HG03342 (cell line): Measurements from ENCODE around the gene ERBB4.

Experiments
- ATAC-seq: cut with Tn5 transposase; IDR thresholded peaks from one replicate; pipeline ENCODE4 v1.9.1; 2021; ENCODE audit warnings: mild to moderate bottlenecking, moderate library complexity; ENCODE audit not compliant: unreplicated experiment

Gene ERBB4

DNA sequence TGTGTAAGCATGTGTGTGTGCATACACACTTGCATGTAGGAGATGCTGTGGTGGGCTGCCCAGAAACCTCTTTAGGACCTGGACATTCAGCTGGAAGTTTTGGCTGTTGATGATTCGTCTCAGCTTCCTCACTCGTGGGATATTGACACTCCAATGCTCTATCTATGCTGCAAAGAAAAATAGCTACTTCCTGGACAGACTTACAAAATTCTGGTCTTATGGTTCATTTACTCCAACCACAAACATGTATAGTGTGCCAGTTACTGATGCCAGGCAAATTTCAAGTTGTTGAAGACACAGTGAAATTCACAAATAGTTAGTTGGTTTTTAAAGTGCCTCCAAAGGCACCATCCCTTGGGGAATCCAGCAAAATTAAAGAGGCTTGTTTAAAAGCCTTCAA, 1099.6 kb downstream of the ERBB4 start:
- no peak for ATAC-seq

DNA sequence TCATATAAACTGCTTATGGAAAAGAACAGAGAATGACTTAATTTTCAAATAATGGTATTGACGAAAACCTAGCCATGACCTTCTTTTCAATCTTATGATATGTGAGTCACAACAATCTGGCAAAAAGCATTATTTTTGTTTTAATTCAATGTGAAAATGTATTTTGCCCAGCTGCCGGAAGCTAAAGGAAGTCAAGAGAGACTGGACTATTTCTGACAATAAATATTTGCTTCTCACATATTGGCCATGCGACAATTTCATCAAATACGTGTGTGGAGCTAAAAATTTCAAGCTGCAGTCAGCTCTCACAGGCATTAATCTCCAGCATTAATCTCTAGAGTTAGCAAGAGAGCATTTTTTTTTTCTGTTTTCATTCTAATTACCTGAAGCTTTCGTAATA, 1101.2 kb downstream of the ERBB4 start:
- no peak for ATAC-seq

DNA sequence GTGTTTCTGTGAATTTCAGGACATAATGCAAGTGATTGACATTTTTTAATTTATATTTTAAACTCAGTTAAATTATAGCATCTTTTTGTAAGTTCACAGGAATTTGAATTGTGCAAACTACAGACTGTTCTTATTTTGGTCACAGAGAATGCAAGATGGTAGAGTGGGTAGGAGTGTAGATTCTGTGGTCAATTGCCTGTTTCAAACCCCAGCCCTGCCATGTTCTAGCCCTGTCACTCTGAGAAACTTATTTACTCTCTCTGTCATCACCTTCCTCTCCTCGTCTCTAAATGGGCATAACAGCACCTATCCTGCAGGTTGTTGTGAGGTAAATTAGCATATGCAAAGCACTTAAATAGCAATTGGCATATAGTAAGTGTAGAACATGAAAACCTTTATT, 1102.4 kb downstream of the ERBB4 start:
- ATAC-seq = no peak

DNA sequence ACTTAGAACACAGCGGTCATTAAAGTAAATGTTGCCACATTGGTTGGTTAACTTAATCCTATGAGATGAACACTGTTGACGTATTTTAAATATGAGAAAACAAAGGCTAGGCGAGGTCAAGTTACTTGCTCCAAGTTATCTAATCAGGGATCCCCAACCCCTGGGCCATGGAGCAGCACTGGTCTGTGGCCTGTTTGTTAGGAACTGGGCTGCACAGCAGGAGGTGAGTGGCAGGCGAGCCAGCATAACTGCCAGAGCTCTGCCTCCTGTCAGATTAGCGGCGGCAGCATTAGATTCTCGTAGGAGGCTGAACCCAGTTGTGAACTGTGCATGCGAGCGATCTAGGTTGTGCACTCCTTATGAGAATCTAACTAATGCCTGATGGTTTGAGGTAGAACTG, 1103.3 kb downstream of the ERBB4 start:
- no peak for ATAC-seq

DNA sequence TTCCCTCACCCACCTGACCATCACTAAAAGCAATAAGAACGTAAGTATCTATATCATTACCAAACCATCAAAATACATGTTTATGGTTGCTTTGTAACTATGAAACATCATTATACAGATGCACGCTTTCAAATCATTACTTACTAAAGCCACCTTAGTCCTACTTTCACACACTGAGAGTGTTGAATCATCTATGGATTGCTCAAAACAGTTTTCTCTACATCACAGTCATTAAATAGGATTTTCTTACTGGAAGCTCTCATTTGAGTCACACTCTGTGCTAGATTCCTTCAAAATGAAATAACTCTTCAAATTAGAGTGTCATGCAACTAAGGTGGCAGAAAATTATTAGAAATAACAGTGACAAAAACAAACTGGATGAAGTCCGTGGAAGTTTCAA, 1103.8 kb downstream of the ERBB4 start:
- no peak for ATAC-seq

DNA sequence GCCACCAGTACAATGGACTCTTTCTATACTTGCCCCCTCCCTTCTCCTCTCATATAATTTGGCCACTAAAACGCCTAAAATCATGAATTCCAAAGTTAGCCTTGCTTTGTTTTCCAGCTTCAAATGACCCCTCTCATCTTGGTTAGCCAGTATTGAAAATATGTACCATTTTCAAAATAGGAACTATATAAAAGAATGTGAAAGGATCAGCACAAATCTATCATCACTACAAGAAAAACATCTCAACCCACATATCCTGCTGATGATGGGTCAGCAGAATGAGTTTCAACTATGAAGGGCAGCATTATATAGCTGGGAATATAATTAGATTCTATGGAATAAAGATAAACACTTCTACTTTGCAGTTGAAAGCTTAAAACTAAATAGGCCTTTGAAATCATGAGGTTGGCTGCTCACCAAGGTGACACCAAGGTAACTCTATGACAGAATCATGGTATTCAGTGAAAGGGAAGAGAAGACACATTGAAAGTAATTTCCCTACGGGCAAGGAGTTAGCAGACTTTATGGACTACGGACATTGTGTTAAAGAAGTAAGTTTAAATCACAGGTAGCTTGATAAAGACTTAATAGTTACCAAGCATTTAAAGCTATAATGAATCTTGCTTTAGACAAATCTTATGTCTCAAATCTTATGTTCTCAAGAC, 1109.2 kb downstream of the ERBB4 start:
- ATAC-seq = no peak

DNA sequence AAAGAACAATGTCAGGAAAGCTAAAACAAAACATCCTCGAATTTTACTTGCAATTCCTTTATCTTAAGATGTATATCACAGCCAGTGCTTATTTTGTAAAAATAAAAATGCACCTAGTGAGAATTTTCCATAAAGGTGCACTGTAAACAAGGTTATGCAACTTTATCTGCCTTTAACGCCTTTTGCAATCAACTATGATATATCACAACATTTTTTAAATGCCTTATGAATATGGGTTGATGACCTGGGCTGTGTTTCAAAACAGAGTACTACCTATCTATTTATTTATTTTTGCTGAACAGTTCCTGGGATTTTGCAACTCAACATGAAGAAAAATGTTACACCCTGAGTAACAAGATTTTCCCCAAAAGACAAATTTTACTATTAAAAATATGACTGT, 1112.4 kb downstream of the ERBB4 start:
- ATAC-seq = no peak

DNA sequence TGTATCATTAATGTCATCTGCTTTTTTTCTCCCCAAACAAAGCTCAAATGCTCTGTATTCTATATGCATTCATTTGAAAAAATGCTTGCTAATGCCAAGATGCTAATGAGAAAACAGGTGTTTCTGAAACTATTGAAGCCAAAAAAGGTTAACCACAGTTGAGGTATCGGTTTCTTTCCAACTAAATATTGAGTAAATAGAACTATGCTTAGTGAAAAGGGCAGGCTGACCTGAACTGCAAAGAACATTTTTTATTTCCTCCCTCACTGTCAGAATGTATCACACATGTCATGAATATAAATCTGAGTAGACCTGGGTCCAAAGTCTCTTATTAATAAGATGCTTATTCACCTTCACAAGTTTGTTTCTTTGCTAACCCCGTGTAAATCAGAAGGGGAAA, 1115.6 kb downstream of the ERBB4 start:
- ATAC-seq = peak; percentile 62

DNA sequence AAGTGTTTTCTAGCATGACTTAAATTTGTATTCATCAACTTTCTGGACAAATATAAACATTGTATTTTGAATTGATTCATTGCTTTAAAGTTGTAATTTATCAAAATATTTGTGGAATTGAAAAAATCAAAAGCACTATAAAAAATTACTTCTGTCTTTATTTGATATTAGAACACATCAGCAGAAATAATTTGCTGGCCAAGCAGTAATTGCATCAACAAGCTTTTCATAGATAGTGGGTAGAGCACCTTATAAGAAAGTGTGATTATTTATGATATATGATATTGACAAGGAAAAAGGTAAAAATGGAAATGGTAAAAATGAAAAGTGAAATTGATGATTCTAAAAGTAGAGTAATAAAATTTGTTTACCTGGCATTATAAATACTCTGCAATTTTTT, 1121.1 kb downstream of the ERBB4 start:
- ATAC-seq = no peak

DNA sequence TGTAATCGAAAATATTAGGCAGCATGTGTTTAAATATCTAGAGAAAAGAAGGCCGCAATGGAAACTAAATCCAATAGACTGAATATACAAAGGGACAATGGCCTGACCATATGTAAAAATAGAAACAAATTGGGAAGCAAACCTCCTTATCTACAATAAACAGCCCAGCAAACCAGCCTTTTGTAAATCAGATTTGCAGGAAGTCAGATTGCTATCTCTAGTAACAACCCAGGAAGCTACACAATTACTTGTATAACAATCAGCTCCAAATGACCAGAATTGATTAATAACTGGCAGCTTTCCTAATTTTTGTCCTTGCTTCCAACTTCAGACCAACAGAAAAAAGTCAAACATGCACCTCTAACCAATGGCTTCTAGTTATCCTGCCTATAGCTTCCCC, 1122.2 kb downstream of the ERBB4 start:
- no peak for ATAC-seq

DNA sequence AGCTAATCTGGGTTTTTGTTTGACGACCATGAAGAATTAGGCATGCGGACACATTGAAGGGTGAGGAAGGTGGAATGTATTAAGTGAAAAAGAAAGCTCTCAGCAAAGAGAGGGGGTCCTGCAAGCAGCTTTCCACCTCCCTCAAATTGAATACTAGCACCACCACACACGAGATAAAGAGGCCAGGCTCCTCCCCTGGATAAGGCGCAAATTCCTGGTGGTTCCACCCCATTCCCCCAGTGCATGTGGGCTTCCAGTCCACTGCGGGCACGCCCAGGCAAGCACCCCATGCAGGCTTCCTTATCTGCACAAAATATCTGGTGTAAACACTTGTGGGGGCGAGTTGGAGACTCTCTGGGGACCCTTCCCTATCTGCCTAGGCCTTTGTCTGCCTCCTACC, 1124.9 kb downstream of the ERBB4 start:
- no peak for ATAC-seq

DNA sequence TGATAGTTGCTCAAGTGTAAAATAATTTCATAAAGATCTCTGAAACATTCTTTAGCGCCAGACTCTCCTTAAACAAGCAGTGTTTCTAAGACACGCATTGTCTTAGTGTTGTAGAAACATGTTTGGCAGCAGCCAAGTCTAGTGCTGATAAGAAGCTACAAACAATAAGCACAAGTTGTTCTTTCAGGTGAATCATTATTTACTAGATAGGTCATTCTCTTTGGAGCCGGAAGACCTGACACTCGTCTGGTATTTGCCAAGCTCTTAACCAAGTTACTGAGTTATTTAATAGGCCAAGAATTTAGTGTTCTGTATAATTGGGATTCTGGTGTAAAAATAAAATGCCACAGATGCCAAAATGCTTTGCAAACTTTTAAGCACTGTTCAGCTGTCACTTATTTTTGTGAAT, 1130.1 kb downstream of the ERBB4 start:
- no peak for ATAC-seq

DNA sequence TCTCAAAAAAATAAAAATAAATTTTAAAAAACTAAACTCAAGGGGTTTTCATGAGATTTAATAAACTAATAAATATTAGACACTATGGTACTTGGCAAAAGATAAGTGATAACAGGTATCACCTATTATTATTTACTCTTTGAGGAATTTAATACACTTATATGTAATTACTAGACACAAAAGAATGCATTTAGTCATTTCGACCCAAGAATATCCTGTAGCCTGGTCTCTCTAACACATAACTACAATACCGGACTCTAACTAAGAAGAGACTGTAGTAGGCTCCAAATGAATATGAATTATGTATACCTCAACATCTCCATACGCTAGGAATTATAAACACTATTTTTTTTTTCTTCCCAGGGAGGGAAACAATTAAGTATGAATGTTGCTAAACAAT, 1131.5 kb downstream of the ERBB4 start:
- ATAC-seq = no peak

DNA sequence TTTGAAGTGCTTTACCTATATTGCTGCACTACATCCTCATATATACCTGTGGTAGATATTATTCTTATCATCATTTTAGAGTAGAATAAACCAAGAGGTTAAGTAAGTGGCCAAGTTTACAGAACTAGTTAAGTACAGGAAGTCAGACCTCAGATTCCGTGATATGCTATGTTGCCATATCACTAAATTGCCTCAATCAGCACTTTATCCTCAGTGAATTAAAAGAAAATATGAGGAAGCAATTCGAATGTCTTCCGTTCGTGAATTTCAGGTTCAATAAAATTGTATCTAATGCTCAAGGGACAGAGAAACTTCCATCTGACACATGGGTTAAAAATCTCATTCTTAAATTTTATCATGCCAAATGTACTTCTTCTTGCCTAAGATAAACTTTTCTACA, 1133.6 kb downstream of the ERBB4 start:
- ATAC-seq = no peak

DNA sequence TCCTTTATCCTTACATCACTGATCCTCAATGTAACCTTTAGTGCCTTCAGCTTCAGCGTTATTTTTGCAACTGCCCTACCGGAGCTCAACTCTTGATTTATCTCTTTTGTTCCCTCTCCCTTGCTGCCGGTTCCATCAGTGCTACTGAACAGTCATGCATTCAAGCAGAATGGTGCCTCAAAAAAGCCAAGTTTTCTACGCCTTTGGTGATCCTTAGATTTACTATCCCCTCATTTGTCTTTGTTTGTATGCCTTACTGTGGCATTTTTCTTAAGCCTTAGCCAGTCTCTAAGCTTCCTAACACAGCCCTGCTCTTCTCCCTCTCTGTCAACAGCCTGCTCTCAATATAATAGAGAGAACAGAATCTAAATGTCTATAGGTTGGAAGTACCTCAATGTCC, 1134.5 kb downstream of the ERBB4 start:
- no peak for ATAC-seq

DNA sequence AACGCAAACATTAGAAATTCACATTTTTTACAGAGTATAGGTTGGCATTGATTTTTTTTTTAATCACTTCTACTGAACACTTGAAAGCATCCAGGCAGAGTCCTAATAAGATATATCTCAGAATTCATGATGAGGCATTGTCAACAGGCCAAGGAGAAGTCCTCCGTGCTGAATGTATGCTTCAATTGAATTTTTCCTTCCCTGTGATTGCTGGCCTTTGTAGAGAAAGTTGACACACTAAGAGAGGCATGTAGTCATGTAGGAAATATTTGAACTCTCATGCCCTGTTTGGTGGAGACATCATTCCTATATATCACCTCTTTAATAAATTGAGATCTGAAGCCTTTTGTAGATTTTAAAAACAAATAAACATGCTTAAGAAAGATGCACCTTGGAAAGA, 1137.3 kb downstream of the ERBB4 start:
- ATAC-seq = no peak

DNA sequence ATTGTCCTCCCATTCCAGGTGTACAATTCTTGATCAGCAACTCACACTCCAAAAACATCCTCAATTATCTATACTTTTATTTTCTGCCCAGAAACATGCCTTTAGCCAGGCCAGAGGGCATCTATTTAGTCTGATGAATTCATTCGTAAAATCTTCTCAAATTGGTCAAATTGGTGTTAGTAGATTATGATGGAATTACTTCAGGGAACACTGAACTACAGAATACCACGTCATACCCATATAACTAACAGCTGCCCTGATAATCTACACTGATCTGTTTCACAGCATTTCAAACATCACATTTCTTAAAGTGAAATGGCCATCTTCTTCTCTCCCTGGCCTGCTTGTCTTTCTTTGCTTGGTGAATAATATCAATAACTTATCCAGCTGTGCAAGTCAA, 1140.8 kb downstream of the ERBB4 start:
- ATAC-seq = no peak

DNA sequence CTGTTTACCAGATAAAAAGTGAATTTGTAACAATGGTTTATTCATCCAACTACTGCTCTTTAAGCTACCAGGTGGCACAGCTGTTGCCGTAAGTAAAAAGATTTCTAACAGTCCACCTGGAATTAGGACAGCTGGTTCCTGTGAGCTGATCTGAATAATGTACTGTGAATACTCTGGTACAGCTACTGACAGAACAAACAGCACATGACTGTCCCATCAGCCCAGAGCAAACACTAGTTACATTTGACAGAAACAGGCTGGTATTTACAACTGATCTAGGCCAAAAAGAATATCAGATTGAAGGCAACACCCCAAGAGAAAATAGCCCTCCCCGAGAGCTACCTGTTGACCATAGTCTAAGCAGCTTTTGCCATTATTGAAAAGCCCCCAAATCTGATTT, 1141.8 kb downstream of the ERBB4 start:
- ATAC-seq = no peak

DNA sequence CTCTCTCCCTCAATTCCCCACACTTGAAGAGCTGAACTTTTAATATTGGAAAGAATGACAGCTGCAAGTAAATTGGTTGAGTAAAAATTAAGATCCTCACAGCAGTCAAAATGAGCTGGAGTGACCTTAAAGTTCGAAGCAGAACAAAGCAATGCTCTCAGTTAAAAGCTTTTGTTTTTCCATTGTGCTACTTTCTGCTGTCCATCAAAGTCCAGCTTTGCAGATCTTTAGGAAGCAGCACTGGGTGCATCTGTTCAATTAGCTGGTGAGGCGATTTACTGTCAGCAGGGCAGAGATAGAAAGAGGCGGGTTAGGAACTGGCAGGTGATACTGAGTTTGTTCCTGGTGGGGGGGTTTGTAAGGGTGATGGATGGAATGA, 1147.4 kb downstream of the ERBB4 start:
- ATAC-seq = no peak

DNA sequence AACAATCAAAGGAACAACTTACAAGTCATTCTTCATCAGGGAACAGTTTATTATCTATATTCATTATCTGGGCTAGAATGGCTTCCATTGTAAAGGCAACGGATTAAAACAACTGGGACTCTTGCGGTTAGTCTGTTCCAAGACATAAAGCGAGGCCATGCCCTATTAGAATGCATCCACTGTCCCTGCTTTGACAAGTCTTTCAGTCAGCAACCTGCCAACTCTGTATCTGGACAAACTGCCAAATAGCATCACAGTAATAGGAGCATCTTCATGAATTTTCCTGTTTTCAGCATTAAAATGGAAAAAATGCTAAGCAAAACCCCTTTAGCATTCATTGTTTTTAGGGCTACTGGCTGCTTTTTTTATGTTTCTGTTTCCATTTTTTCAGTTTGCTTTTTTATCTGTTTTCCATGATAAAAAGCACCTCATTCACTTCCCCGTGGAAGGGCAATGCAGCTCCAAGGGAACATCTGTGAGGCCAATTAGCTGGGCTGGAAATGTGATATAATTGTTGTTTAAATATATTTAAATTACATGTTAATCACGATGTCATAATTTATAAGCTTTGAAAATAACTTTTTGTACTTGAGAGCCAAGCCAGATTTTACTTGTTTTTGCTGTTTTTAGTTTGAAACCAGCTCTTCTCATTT, 1147.9 kb downstream of the ERBB4 start:
- no peak for ATAC-seq

DNA sequence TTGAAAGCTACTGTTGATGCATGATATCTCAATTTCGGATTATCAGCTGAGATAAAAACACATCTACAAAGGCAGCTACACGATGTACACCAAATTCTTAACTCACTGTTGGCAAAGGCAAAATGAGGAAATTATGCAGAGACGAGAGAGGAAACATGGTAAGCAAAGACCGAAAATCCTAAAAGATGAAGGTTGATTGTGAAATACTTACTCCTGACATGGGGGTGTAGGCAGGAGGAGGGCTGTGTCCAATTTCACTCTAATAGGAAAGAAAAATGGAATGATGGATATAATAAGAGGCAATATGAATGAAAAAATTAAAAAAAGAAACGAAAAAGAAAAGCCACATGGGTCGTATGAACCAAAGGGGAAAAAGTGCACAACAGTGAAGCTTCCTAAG, 1150.9 kb downstream of the ERBB4 start:
- no peak for ATAC-seq

DNA sequence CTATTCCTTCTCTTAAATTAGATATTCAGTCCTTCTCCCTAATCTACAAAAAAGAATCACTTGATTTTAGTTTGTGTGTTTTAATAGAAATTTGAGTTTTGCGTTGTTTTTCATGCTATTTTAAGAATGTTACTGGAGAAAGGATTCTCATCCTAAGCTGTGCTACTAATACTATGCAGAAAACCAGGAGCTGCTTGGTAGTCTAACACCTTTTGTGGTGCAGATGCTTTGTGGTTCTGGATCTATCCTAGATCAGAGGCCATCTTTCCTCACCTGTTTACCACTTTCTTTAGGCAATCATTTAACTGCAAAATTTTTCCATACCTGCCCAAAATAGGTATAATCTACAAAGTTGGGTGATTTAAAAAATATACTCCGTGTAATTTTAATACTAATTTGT, 1158.6 kb downstream of the ERBB4 start:
- ATAC-seq = no peak

DNA sequence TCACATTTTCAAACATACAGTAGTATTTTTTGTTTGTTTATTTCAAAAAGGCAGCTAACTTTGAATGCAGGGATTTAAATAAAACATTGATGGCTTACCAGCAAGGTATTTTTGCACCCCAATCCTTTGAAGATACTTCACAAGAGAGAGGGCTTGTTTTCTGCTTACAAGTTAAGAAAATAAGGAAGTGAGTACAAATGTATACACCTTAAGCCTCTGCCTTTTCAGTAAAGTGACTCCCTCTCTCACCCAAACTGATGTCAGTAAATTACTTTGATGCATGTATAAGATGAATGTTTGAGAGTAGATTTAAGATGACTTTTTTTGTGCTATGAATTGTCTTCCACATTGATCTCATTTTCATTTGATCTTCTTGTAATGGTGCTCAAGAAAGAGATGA, 1162.2 kb downstream of the ERBB4 start:
- ATAC-seq = no peak
